ENCODE results near the gene PDCD1. TPM values are rescaled to one million over a fixed set of nuclear protein-coding genes. Genes with fewer than 3 reads are reported as not detected.
"Not testable (repeated sequence)": the region's sequence is repeated elsewhere in the genome, so short reads cannot be mapped to it uniquely, and the experiment has no call there.

Gene PDCD1
- total RNA-seq (2014; rRNA removed; shearing (Covaris generic)) = 0.62 TPM in 1 of 2 replicates, not detected in the other

DNA sequence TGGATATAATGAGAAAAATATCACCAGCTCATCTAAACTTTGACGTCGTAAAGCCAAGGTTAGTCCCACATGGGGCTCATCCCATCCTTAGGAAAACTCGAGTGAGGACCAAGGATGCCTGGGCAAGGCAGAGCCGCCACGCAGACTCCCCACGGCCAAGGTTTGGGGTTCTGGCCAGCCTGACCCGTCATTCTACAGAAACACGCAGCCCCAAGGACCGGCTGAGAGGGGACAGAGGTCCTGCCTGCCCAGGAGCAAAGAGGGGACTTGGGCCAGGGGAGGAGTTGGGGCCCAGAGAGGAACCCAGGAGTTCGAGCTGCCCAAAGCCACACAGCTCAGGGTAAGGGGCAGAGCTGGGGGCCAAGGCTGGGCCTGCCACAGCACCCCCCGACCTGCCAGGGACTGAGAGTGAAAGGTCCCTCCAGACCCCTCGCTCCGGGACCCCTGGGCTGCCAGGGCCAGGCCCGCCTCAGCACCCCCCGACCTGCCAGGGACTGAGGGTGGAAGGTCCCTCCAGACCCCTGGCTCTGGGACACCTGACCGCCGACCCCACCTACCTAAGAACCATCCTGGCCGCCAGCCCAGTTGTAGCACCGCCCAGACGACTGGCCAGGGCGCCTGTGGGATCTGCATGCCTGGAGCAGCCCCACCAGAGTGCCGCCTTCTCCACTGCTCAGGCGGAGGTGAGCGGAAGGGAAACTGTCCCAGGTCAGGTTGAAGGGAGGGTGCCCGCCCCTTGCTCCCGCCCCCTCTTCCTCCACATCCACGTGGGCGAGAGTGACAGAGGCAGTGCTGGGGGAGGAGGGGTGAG is at the start of gene PDCD1:
Gene PDCD1 (minus strand): TSS at position 689 of the 811 bp plus-strand sequence. CDS start 56 bp downstream, at position 633.
- in situ Hi-C loops (cut with HindIII; ENCODE audit: low sequenced_read_pairs) = no loop called here
- no peak for DNase-seq (ENCODE audit: low spot score)

DNA sequence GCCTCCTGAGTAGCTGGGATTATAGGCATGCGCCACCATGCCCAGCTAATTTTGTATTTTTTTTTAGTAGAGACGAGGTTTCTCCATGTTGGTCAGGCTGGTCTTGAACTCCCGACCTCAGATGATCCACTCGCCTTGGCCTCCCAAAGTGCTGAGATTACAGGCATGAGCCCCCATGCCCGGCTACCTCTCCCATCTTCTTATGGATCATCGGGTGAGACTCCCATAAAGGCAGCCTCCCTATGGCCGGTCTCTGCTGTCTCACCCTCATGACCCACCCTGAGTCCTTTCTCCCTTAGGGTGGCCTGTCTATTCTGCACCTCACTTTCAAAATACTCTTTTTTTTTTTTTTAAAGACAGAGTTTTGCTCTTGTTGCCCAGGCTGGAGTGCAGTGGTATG is 49.1 kb upstream of the PDCD1 start:
- DNase-seq (ENCODE audit: low spot score); in situ Hi-C loops (cut with HindIII; ENCODE audit: low sequenced_read_pairs): not testable (repeated sequence)

DNA sequence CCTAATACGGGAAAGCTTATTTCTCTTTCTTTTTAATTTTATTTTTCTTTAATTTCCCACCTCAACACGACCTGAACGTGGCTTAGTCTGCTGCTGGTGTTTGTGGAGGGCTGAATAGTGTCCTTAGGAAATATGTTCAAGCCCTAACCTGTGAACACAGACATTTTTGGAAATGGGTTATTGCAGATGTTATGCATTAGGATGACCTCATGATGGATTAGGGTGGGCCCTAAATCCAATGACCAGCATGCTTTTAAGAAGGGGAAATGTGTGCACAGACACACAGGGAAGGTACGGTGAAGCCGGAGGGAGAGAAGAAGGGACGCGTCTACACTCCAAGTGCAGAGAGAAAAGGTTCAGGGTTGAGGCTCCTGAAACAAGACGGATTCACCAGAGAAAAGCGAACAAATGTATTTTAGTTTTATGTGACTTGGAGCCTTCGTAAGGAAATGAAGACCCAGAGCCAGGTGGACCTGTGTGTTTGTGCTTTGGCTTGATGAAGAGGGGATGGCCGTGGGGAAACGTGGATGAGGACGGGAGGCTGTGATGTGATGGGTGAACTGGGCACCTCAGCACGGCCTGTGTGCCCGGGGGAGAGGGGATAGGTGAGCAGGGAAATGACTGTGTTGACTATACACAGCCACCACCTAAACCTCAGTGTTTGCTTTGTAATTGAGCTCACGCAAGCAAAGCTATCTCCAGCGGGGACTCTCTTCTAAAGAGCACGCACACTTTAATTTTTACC is 48.3 kb upstream of the PDCD1 start:
- in situ Hi-C loops (cut with HindIII; ENCODE audit: low sequenced_read_pairs) = no loop called here

DNA sequence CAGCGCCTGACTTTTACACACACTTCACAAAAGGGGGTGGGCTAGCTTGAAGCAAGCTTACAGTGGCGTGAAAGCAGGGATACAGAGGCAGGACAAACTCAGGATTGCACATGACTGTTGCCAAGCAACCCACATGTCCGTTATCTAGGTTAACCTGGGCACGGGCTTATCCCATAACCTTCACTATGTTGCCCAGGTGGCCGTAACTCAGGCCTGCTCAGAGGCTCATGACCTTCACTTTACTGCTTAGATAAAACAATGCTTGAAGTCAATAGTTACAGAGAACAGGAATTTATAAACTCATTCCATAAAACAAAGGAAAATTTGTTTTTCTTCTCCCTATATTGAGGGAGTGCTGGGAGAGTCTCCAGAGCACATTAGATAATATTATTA is 47.7 kb upstream of the PDCD1 start:
- DNase-seq (ENCODE audit: low spot score); in situ Hi-C loops (cut with HindIII; ENCODE audit: low sequenced_read_pairs): not testable (repeated sequence)

More for the DNA sequence above, 48.3 kb upstream of the PDCD1 start:
- DNase-seq (ENCODE audit: low spot score) = no peak

DNA sequence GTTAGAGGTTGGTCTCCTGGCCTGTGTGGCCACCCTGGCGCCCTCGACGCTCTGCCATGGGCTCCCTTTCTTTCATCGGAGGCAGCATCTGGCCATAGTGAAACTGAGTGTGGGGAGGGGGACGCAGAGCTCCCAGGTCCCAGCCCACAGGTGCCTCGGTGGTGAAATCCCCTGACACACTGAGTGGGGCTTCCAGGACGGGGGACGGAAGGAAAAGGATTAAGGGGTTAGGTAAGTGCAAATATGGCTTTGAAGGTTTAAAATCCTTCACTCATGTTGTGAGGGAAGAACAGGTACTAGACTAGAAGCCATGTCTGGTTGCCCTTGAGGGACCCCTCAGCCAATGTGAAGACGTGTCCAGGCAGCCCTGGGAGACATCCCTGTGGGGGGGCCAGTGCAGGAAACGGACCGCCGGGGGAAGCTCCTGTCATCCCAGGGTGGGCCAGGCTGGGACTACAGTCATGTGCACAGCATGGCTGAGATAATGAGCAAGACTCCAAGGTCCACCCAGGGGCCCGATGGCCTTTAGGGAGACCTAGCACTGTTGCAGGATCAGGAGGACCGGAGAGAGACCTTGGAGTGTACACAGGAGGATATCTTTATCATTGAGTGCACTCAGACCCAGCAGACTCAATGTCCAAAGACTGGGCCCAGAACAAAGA is 47.2 kb upstream of the PDCD1 start:
- no peak for DNase-seq (ENCODE audit: low spot score)
- in situ Hi-C loops (cut with HindIII; ENCODE audit: low sequenced_read_pairs) = no loop called here

DNA sequence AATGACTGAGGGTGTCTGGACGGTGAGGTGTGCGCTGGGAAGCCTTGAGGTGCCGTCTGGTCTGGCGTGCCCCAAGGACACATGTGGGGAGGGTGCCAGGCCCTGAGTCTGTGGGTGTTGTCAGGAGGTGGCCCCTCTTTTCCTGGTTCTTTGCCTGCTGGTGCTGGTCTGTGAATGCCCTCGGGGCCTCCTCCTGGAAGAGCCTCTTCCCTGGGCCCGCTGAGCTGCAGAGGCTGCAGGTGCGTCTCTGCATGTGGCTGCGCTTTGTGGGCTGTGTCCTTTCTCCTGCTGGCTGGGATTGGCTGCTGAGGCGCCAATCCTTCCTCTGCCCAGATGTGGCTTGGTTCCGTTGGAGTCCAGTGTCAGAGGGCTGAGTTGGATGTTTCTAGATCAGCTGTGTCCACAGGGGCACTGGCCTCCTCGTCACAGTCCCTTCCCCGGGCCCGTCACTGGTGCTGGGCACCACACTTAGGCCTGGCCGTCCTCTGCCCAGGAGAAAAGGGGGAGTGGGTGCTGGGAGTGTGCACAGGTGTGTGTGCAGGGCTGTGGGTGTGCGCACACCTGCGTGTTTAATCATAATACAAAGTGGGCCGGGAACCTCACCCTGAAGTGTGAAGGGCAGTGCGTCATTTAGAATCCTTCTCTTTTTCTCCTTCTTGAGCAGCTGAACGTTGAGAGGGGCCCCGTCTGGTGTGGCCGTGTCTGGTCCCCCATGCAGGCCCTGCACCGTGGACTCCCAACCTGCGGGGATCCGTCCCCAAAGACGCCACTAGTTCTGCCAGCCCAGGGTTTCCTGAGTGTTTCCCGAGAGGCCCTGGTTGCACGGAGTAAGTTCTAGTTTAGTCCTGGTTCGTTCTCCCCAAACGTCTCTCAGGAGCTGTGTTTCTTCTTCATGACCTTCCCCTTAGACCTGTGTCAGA is 46.4 kb upstream of the PDCD1 start:
- no peak for DNase-seq (ENCODE audit: low spot score)
- in situ Hi-C loops (cut with HindIII; ENCODE audit: low sequenced_read_pairs) = no loop called here

DNA sequence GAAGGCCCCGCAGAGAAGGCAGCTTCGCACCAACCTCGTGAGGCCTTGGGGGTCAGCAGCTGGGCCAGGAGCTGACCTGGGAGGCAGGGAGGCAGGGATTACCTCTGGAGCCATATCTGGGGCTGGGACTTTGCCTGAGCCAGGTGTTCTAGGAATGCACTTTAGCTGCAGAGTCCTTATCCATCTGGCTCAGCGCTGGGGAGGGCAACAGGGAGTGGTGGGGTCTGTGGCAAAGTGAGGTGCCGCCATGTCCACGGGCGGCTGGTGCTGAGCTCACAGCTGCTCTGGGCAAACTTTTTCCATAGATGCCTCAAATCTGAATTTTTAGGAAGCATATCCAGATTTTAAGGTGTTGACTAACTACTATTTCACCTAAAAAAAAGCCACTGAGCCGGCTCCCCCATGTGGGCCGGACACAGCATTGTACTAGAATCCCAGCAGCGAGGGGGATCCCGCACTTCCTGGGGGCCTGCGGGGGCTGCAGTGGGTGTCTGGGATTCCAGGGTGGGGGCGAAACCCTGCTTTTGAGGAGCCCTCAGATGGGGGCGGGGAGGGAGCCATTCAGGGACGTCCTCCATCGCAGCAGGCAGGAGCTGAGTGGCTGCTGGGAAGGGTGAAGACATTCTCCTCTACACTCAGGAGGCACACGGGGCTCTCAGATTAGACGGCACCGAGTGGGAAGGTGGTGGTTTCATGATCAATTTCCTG is 45.5 kb upstream of the PDCD1 start:
- in situ Hi-C loops (cut with HindIII; ENCODE audit: low sequenced_read_pairs) = no loop called here
- DNase-seq (ENCODE audit: low spot score) = no peak

DNA sequence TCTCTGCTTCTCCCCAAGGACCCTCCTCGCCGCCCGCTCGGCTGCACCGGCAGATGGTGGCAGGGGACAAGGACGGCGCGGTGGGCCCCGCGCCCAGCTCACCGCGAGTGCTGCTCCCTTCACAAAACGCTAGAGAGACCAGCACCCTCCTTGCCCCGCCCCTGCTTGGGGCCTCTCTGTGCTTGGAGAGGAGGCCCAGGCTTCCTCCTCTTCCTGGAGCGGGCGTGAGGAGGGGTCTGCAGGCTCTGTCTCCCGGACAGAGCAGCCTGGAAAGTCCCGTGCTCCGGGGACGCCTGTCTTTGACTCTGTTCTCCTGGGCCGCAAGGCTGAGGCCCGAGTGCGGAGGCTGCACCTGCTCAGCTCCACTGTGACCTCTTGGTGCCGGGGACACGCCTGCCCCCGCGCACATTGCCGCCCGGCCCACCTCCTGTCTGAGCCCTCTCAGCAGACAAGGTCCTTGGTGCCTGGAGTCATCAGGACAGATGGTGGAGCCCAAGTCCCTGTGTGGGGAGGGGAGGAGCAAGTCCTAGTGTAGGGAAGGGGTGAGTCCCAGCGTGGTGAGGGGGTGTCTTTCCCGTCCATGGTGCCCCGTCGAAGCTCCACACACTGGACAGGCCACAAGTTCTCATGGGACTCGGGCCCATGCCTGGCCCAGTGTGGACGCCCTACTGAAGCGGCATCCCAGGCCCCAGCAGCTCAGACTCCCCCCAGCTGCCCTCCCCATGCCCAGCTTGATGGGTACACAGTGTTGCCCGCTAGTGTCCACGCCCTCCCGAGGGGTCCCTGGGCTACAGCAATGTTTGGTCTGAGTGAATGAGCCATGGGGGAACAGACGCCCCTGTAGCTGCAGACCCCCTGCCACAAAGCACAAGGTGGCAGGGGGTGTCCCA is 44.7 kb upstream of the PDCD1 start:
- DNase-seq (ENCODE audit: low spot score) = no peak
- in situ Hi-C loops (cut with HindIII; ENCODE audit: low sequenced_read_pairs) = no loop called here

DNA sequence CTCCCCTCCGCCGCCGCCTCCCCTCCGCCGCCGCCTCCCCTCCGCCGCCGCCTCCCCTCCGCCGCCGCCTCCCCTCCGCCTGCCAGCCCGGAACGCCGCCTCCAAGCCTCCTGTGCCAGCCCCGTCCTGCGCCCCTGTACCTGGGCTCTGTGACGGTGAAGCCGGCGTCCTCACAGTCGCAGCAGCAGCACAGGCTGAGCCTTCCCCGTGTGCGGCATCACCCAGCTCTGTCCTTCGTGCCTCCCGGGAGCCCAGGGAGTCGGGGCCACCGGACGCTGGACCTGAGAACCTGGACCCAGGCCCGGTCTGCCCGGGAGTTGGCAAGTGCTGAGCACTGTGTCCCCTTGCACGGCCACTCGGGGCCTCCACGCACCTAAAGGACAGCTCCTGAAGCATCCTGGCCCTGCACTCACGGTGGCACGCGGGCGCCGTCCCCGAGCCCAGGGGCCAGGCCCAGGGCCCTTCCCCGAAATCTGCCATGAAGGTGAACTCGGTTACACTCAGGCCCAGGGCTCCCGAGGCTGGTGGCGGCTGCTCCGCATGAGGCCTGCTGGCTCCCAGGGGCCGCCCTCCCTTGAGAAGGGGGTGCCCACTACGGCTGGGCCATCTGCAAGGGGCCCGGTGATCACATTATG is 43.8 kb upstream of the PDCD1 start:
- in situ Hi-C loops (cut with HindIII; ENCODE audit: low sequenced_read_pairs) = no loop called here
- DNase-seq (ENCODE audit: low spot score) = peak; percentile 46

DNA sequence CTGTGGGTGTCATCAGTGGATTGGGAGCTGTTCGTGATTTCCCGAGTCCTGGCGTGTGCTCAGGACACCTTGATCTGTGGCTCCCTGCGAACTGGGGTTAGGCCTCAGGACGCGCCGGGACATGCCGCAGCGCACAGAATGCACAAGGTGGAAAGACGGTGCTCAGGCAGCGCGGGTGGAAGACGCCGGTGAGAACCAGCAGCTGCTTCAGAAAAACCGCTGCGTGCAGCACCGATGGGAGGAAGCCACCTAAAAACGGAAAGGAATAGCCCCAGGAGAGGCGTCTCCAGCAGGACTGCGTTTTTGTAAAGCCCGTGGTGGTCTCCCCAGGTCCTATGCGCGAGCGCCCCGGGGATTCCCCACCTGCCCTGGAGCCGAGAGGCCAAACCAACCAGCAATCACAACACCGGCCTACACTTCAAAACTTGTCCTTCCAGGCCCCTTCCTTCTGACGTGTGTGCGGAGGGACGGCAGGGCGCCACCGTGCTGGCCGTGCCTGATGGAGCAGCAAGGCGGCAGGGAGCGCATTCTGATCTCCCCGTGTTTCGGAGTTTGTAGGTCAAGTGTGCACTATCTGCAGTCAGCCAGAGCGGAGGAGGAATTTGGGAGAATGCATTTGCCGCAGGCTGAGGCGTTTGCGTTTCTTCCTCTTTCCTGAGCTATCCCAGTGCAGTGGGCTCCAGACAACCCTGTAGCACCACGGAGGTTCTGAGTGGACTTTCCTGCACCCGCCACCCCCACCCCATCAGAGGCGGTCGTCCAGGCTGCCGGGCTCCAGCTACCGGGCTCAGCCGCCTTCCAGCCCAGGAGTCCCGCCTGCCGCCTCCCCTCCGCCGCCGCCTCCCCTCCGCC is 43.0 kb upstream of the PDCD1 start:
- peak; percentile 68 for DNase-seq (ENCODE audit: low spot score)

DNA sequence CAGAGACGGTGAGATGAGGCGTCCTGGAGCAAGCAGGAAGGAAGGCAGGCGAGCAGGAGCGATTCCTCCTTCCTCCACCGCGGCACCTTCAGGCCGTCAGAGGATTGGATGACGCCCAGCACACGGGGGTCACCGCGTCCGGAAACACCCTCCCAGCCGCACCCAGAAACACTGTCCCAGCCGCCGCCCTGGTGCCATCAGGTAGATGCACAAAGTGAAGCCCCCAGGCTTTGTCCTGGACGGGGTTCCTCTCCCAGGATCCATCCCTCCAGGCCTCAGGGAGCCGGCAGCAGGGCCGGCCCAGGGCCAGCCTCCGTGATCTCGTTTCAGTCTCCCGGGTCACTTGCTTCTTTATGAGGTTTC is 42.3 kb upstream of the PDCD1 start:
- DNase-seq (ENCODE audit: low spot score) = no peak
- in situ Hi-C loops (cut with HindIII; ENCODE audit: low sequenced_read_pairs) = no loop called here

More for the DNA sequence above, 43.0 kb upstream of the PDCD1 start:
- in situ Hi-C loops (cut with HindIII; ENCODE audit: low sequenced_read_pairs) = no loop called here

DNA sequence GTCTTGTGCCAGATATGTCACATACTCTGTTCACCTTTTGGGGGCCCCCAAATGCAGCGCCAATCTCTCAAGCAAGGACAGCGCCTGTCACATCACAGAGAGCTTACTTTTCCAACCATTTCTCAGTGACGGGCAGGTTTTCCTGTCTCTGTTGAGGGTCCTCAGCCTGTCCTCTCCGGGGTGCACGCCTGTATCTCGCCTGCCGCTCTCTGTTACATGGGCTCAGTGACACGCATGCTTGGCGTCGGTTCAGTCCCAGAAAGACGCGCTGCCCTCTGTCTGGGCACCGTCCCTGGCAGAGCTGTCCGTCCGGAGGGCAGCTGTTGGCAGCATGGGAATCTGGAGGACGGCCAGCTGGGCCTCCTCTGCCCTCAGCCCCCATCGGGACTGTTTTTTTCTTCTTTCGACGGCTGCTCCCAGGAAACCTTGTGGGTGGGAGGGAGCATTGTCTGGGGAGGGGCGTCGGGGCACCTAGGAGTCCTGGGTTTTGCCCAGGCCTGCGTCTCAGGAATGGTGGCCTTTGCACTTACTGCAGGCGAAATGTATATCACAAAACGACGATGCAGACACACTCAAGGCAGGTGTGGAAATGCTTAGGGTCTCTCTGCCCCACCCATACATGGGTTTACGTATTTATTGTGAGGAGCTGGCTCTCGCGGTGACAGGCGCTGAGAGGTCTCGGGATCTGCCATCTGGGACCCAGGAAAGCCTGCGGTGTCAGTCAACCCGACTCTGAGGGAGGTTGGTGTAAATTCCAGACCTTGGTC is 41.7 kb upstream of the PDCD1 start:
- no peak for DNase-seq (ENCODE audit: low spot score)

DNA sequence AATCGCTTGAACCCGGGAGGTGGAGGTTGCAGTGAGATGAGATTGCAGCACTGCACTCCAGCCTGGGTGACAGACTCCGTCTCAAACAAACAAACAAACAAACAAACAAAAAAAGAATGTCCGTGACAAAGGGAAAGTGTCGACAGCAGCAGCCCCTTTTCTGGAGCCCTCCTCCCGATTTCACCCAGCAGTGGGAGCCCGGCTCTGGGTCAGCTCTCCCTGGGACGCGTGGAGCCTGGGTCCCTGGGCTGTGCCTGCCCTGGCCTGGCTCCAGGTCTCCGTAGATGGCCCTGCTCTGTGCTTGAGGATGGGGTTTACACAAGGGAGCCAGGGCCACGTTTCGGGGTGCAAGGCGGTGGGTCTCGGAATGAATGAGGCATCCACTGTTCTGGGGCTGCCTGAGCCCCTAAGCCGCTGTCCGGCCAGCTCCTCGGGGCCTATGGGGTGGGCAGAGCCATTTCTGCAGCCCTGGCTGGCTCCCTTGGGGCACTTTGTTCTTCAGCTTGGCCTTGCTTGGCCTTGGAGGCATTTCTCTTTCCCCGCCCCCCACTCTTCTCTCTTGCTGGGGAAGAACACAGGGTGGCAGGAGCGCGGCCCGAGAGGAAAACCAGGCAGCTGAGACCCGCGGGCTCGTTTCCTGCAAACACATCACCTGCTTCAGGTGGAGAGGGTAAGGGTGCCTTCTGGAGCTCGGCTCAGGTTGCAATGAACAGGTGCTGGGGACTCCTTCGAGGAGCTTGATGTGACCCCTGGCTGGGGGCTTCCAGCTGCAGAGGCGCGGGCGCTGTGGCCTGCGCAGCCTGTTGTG is 40.0 kb upstream of the PDCD1 start:
- DNase-seq (ENCODE audit: low spot score) = no peak
- in situ Hi-C loops (cut with HindIII; ENCODE audit: low sequenced_read_pairs) = no loop called here

More for the DNA sequence above, 41.7 kb upstream of the PDCD1 start:
- in situ Hi-C loops (cut with HindIII; ENCODE audit: low sequenced_read_pairs) = no loop called here

DNA sequence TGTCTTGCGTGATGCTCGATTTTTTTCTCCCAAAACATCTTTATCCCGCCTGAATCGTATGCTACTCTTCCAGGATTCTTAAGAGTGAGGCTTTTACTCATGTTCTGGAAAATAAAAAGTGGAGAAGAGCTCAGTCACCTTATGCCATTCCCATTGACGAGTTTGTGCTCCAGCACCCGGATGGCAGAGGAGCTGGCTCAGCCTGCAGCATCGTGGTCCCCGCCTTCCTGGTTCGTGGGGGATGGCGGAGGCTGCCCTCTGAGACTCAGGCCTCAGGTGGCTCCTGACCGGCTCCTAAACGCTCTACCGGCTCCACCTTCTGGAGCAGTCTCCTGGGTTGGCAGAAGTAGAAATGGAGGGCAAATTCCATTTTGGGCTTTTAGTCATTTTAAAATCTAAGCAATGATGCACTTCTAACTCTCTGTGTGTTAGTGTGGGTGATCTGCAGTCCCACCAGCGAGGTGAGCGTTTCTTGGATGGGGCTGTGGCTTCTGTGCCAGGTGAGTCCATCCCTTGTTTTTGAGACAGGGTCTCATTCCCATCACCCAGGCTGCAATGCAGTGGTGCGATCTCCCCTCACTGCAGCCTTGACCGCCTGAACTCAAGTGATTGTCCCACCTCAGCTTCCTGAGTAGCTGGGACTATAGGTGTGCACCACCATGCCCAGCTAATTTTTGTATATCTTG is 38.7 kb upstream of the PDCD1 start:
- DNase-seq (ENCODE audit: low spot score) = no peak
- in situ Hi-C loops (cut with HindIII; ENCODE audit: low sequenced_read_pairs) = no loop called here
